ENCODE results near the gene ROR1. TPM values are rescaled to one million over a fixed set of nuclear protein-coding genes. Genes with fewer than 3 reads are reported as not detected.

The ROR1 gene
- total and polyA plus RNA-seq, 2 donors (not counting 3 experiments of a cell fraction or from before 2014, with no cell fraction given) = 2.6 to 3.5 TPM

DNA sequence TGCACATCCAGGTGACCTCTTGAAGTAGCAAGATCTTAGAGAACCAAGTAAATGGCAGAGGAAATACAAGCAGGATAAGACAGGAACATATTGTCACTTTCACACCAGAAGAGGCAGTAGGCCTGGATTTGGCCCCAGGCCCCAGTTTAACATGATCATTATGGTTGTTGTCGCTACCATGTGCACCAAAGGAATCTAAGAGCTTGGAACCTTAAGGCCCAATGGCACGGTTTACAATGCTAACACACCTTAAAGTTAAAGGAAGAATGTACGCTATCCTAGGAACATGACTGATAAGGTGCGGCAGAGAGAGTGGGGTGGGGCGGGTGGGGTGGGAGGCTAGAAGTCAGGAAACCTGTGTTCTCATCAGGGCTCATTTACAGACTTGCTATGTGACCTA is 147.5 kb downstream of the ROR1 start:
- Histone ChIP-seq H3K27ac (ENCODE audit: insufficient read depth, low read depth, low read length) (peak overlapping the region; percentile 24), H3K9me1 (replicated peaks; ENCODE audit: control insufficient read depth, extremely low read depth, insufficient read depth, low read length) (no peaks in the 10 kb centered on the region), H4K20me1 (replicated peaks; ENCODE audit: control insufficient read depth, extremely low read depth, insufficient read depth, low read length) (no peaks in the 10 kb centered on the region), H3K79me2 (ENCODE audit: control insufficient read depth, insufficient read depth, low read length) (no peaks in the 10 kb centered on the region), H3K4me1 (ENCODE audit: control insufficient read depth, extremely low read depth, insufficient read depth, low read length) (peaks cover 17% of the 10 kb centered on the region), H3K9ac (replicated peaks; ENCODE audit: extremely low read depth, insufficient read depth, low read length) (no peak overlapping the region), H3K4me3 (replicated peaks in 1 of 3; ENCODE audit: insufficient read depth in 1 of 3, low read depth in 1 of 3, low read length in 3 of 3) (no peak overlapping the region), H3K36me3 (ENCODE audit: control insufficient read depth in 2 of 2, extremely low read depth in 1 of 2, insufficient read depth in 2 of 2, low read length in 2 of 2) (no peaks in the 10 kb centered on the region), H2AFZ (ENCODE audit: low read depth, low read length) (no peak overlapping the region), H3K4me2 (ENCODE audit: insufficient read depth, low read length) (no peak overlapping the region), H3K27me3 (ENCODE audit: control insufficient read depth in 2 of 2, insufficient read depth in 2 of 2, low read length in 2 of 2) (no peaks in the 10 kb centered on the region), H3K9me3 (replicated peaks; ENCODE audit: control insufficient read depth, insufficient read depth, low read length) (no peaks in the 10 kb centered on the region)
- no TSS peak for BruUV-seq (replicated peaks)
- dilution Hi-C loops (cut with MboI; ENCODE audit: extremely low pct_ligation_motif_present, low sequenced_read_pairs) = no loop called here
- no peak for TF ChIP-seq POLR2AphosphoS5 (IDR thresholded peaks at IDR 0.05; ENCODE audit: insufficient read depth, low read depth, low read length)
- TF ChIP-seq, protein P1, sequence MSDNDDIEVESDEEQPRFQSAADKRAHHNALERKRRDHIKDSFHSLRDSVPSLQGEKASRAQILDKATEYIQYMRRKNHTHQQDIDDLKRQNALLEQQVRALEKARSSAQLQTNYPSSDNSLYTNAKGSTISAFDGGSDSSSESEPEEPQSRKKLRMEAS (IDR thresholded peaks at IDR 0.05; ENCODE audit: insufficient read depth, insufficient read length) = no peak
- ChIA-PET CTCF (interaction anchor here (0.9 to 6.4 kb wide), 7 partner anchors 13 to 305 kb away, joined by 3 to 71 read pairs (median 5); partner anchors contain the start of gene ROR1), POLR2A (no interaction called here)
- FAIRE-seq = no peak
- intact Hi-C loops (cut with micrococcal nuclease) = loop anchor here (5.0 kb wide), 3 partner anchors 86 to 304 kb away; no protein-coding TSS in a partner anchor
- DNase-seq (ENCODE audit: low read depth, low spot score) = no peak

DNA sequence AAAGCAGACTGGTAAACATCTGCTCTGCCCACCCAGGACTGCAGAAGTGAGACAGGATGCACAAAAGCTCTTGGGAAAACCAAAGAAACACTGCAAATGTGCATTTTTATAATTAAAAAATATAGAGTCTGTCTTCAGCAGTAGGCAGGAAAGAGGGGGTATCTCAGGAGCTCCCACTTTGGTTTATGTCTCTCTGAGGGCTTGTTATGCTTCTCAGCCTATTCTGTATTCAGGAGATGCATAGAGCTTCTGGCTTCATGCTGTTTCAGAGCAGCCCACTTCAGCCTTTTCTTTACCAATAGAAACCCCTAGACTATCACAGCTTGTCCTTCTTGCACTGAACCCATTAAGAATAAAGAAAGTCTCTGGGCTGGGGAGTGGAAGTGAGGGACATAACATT is 148.0 kb downstream of the ROR1 start:
- Histone ChIP-seq H3K27me3 (ENCODE audit: control insufficient read depth in 2 of 2, insufficient read depth in 2 of 2, low read length in 2 of 2) (no peaks in the 10 kb centered on the region), H3K9me3 (replicated peaks; ENCODE audit: control insufficient read depth, insufficient read depth, low read length) (no peaks in the 10 kb centered on the region), H2AFZ (ENCODE audit: low read depth, low read length) (no peak overlapping the region), H3K4me1 (ENCODE audit: control insufficient read depth, extremely low read depth, insufficient read depth, low read length) (peaks cover 17% of the 10 kb centered on the region), H3K27ac (ENCODE audit: insufficient read depth, low read depth, low read length) (no peak overlapping the region), H3K4me3 (replicated peaks in 1 of 3; ENCODE audit: insufficient read depth in 1 of 3, low read depth in 1 of 3, low read length in 3 of 3) (no peak overlapping the region), H3K9ac (replicated peaks; ENCODE audit: extremely low read depth, insufficient read depth, low read length) (no peak overlapping the region), H3K79me2 (ENCODE audit: control insufficient read depth, insufficient read depth, low read length) (no peaks in the 10 kb centered on the region), H4K20me1 (replicated peaks; ENCODE audit: control insufficient read depth, extremely low read depth, insufficient read depth, low read length) (no peaks in the 10 kb centered on the region), H3K36me3 (ENCODE audit: control insufficient read depth in 2 of 2, extremely low read depth in 1 of 2, insufficient read depth in 2 of 2, low read length in 2 of 2) (no peaks in the 10 kb centered on the region), H3K9me1 (replicated peaks; ENCODE audit: control insufficient read depth, extremely low read depth, insufficient read depth, low read length) (no peaks in the 10 kb centered on the region), H3K4me2 (ENCODE audit: insufficient read depth, low read length) (no peak overlapping the region)
- dilution Hi-C loops (cut with MboI; ENCODE audit: extremely low pct_ligation_motif_present, low sequenced_read_pairs) (no loop called here), intact Hi-C loops (cut with micrococcal nuclease) (loop anchor here (5.0 kb wide), 3 partner anchors 85 to 305 kb away; no protein-coding TSS in a partner anchor)
- no peak for FAIRE-seq
- no peak for DNase-seq (ENCODE audit: low read depth, low spot score)
- TF ChIP-seq FOS (IDR thresholded peaks at IDR 0.05; ENCODE audit: borderline replicate concordance, insufficient read depth, low read length) (no peak), EZH2 (IDR thresholded peaks at IDR 0.05; ENCODE audit: borderline replicate concordance, low read depth, low read length, severe bottlenecking) (no peak), POLR2AphosphoS5 (IDR thresholded peaks at IDR 0.05; ENCODE audit: insufficient read depth, low read depth, low read length) (no peak), GATA2 (IDR thresholded peaks at IDR 0.05; ENCODE audit: insufficient read depth, insufficient read length, low read depth, low read length) (no peak), POLR2A (IDR thresholded peaks at IDR 0.05; ENCODE audit: low read depth, low read length) (no peak), MYC (IDR thresholded peaks at IDR 0.05; ENCODE audit: low read depth, low read length) (no peak), JUN (IDR thresholded peaks at IDR 0.05; ENCODE audit: borderline replicate concordance, insufficient read depth, insufficient read length, low read depth) (no peak)
- TF ChIP-seq, protein P1 (IDR thresholded peaks at IDR 0.05; ENCODE audit: insufficient read depth, insufficient read length) = no peak
- TF ChIP-seq, protein P2, sequence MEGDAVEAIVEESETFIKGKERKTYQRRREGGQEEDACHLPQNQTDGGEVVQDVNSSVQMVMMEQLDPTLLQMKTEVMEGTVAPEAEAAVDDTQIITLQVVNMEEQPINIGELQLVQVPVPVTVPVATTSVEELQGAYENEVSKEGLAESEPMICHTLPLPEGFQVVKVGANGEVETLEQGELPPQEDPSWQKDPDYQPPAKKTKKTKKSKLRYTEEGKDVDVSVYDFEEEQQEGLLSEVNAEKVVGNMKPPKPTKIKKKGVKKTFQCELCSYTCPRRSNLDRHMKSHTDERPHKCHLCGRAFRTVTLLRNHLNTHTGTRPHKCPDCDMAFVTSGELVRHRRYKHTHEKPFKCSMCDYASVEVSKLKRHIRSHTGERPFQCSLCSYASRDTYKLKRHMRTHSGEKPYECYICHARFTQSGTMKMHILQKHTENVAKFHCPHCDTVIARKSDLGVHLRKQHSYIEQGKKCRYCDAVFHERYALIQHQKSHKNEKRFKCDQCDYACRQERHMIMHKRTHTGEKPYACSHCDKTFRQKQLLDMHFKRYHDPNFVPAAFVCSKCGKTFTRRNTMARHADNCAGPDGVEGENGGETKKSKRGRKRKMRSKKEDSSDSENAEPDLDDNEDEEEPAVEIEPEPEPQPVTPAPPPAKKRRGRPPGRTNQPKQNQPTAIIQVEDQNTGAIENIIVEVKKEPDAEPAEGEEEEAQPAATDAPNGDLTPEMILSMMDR (IDR thresholded peaks at IDR 0.05; ENCODE audit: extremely low read depth in 1 of 2, insufficient read depth in 1 of 2, low read depth in 1 of 2, low read length in 2 of 2) = no peak
- ChIA-PET CTCF (interaction anchor here (0.9 to 6.4 kb wide), 7 partner anchors 13 to 324 kb away, joined by 3 to 71 read pairs (median 4); no protein-coding TSS in a partner anchor), POLR2A (no interaction called here)
- BruUV-seq (replicated peaks) = no TSS peak

Data from endothelial cell of umbilical vein (primary cell).